GM23248 (cell line): ENCODE results near the gene ACVR1B.

Source experiments
- EZH2 ChIP-seq: fragments of 200-600 bp; sonication (generic); IDR thresholded peaks from 2 replicates; pipeline ENCODE4 v1.6.1; 2018; ENCODE audit warnings: antibody characterized with exemption, mild to moderate bottlenecking; ENCODE audit not compliant: insufficient read depth, poor library complexity, severe bottlenecking
- EZH2phosphoT487 ChIP-seq: fragments of 200-600 bp; sonication (generic); IDR thresholded peaks from 2 replicates; pipeline ENCODE4 v1.6.1; 2018; ENCODE audit warnings: antibody characterized with exemption, moderate library complexity, mild to moderate bottlenecking, low read depth; ENCODE audit not compliant: insufficient read depth

DNA sequence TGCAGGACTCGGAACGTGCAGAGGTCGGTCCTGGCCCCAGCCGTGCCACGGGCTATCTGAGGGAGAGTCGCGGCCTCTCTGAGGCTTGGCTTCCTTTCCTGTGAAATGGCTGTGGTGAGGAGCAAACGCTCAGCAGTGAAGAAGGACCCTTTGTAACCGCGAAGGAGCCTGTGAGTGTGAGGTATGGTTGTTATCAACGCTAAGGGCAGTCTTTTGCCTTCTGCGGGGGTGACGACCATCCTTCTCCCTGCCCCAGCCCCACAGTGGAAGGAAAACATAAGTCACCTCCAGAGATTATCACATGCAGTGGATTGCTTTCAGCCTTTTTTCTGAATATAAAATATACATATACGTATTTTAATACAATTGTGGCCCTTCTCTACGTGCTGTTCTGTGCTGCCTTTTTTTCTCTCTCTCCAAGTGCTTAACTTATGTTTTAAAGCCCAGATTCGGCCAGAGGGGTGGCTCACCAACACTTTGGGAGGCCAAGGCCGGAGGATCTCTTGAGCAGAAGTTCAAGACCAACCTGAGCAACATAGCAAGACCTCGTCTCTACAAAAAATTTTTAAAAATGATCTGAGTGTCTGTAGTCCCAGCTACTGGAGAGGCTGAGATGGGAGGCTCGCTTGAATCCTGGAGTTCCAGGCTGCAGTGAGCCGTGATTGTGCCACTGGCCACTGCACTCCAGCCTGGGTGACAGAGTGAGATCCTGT, 72.6 kb downstream of the ACVR1B start:
- TF ChIP-seq EZH2phosphoT487: no peak
- TF ChIP-seq EZH2: no peak
